GM19351 (cell line): ENCODE results near the gene RMND1.
A peak's percentile ranks its signal among the peaks of the same experiment; 100 is the strongest.
"Not testable (repeated sequence)": the region's sequence is repeated elsewhere in the genome, so short reads cannot be mapped to it uniquely, and the experiment has no call there.

Source experiments
- ATAC-seq: cut with Tn5 transposase; IDR thresholded peaks from one replicate; pipeline ENCODE4 v1.9.1; 2021; ENCODE audit warnings: mild to moderate bottlenecking, moderate library complexity; ENCODE audit not compliant: unreplicated experiment

RMND1 gene

DNA sequence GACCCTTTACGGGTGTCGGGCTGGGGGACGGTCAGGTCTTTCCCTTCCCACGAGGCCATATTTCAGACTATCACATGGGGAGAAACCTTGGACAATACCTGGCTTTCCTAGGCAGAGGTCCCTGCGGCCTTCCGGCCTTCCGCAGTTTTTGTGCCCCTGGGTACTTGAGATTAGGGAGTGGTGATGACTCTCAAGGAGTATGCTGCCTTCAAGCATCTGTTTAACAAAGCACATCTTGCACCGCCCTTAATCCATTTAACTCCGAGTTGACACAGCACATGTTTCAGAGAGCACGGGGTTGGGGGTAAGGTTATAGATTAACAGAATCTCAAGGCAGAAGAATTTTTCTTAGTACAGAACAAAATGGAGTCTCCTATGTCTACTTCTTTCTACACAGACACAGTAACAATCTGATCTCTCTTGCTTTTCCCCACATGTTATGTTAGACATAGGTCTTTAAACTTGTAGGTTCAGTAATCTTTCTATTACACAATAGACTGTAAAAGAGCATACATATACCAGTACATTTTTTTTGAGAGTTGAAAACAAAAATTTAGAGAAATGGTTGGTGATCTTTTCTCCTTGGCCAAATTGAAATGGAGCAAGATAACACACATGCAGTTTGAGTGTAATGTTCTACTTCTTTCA, 3.9 kb upstream of the RMND1 start:
- ATAC-seq = not testable (repeated sequence)

DNA sequence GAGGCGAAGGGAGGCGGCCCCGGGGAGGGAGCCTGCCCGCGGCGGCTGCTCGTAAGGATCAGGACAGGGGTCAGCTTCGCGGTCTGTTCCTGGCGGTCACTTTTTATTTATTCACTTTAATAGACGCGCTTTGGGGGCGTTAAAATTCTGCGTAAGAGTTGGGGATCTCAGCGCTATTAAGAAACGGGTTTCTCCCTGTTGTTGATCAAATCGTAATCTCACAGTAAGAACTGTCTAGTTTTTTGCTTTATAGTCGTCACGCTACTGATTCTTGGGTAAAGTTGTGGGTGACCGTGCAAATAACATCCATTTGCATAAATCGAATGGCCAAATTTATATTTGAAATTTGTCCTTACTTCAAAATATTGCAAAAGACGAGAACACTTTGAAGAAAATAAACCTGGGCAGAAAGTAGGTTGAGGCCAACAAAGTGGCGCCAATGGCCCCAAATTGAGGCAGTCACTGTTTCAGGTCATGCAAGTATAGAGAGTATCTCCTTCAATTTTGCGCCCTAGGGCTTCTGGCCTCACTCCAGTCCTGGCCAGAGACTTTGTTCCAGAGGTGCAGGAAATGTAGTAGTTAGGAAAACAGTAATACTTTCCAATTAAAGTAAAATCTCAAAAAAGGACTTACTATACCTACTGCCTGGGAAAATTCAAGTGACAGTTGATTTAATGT, 963 bp upstream of the RMND1 start:
- peak; percentile 0 for ATAC-seq

DNA sequence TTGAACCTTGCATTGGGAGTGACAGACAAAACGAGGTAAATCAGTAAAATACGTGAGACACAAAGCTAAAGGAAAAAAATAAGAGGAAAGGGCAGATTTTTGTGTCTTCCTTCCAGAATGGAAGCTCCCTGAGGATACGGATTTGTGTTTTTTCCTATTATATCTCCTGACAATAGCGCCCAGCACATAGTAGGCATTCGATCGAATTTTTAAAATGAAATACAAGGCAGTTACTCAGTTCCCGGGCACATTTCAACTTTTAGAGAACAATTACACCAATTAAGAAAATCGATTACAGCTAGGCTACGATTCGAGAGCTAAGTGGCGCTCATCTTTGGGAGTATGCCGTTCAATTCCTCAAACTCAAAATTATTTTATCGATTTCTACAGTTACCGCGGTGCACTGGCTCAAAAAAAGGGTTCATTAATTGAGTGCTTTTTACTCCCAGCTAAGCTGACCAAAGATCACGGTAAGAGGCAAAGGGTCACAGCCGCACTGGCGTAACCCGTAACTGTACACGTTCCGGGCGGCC, 443 bp downstream of the RMND1 start:
- peak; percentile 38 for ATAC-seq

DNA sequence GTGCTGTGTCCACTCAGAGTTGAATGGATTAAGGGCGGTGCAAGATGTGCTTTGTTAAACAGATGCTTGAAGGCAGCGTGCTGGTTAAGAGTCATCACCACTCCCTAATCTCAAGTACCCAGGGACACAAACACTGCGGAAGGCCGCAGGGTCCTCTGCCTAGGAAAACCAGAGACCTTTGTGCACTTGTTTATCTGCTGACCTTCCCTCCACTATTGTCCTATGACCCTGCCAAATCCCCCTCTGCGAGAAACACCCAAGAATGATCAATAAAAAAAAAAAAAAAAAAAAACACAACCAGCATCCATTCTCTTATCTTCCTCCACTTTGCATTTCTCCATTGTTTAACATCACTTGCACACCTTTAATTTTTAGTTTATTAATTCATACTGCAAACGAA, 998 bp downstream of the RMND1 start:
- ATAC-seq = not testable (repeated sequence)

DNA sequence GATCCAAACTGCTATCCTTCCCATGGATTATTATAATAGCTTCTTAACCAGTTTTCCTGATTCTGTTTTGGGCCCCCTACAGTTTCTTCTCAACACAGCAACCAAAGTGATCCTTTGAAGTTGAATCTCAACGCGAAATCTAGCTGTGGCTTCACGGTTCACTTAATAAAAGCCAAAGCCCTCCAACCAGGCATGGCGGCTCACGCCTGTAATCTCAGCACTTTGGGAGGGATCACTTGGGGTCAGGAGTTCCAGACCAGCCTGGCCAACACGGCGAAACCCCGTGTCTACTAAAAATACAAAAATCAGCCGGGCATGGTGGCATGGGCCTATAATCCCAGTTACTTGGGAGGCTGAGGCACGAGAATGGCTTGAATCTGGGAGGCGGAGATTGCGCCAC, 3.3 kb downstream of the RMND1 start:
- ATAC-seq = no peak

DNA sequence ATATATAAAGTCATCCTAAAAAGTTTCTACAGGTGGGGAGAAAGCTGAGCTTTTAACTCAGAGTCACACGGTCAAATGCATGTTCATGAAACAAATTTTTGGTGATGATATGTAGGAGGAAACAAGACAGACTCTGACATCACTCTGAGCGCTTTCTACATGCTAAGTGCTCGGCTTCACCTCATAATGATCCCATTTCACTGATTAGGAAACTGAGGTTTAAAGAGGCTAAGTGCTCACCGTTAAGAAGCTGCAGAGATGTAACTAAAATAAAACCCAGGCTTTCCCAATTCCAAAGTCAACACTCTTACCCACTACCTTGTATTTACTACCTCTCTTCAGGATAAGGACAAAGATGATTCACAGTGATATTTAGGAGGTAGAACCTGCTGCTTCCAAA, 4.7 kb downstream of the RMND1 start:
- ATAC-seq = no peak

DNA sequence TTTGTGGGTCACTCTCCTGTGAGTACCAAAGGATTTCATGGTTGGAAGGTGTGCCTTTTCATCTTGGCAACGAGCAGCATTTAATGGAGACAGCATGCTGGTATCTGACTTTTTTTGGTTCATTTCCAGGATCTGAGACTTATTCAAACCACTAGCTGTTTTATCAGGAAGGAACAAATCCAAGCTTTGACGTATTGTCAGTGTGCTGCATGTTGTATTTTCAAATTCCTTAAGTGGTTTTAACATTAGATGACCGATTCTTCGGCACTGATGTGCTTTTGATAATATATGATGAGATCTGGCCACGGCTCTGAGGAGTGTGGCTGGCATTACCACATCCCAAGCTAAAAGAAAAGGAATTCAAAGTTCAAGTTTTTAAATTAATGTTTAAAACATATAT, 6.4 kb downstream of the RMND1 start:
- ATAC-seq = no peak

DNA sequence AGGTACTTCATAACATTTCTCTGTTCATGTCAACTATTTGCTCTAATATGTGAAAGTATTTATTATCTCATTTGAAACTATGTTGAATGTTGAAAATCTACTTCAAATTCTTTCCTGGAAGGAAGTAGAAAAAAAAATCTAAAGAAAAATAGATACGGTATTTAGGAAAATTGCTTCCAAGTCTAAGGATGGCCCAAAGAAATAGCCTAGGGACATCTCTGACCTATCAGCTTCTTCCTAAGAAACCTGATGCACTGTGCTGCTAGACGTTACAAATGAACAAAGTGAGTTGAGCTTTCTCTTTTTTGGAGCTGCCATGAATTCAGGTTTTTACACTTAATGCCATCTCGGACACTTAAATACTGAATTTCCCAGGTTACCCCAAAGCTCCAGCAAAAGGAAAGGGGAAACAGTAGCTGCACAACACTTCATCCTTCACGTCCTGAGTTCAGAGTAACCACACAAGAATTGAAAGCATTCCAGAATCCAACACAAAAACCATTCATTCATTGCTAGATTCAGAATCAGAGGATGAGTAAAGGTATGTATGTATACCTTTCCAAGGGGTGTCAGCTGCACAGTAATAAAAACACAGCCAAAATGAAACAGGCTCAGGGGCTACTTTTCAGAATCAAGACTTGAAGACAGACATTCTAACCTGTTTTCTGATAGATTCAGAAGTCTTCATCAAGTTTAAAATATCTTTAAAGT, 7.9 kb downstream of the RMND1 start:
- no peak for ATAC-seq

DNA sequence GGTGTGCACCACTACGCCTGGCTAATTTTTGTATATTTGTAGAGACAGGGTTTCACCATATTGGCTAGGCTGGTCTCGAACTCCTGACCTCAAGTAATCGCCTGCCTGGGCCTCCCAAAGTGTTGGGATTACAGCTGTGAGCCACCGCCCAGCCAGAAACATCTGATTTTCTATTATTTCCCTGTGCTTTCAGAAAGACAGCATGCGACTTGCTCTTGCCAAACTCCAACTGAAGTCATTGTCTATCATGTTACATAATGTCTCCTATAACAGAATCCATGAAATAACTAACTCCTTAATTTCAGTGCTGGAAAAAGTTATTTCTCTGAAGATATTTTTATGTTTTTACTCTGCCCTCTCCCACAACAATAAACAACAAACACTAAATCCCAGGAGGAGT, 8.5 kb downstream of the RMND1 start:
- no peak for ATAC-seq

DNA sequence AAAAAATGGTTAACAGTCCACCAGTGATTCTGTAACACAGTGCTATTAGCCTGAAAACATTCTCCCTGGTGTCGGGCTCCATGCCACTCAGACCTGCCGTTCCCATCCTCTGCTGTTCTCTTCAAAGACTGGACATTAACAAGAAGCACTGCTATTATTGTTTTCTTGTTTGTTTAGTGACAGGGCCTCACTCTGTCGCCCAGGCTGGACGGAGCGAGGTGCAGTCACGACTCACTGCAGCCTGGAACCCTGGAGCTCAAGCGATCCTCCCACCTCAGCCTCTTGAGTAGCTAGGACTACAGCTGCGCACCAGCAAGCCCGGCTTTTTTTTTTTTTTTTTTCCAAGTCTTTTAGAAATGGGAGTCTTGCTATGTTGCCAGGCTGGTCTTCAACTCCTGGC, 9.6 kb downstream of the RMND1 start:
- no peak for ATAC-seq

DNA sequence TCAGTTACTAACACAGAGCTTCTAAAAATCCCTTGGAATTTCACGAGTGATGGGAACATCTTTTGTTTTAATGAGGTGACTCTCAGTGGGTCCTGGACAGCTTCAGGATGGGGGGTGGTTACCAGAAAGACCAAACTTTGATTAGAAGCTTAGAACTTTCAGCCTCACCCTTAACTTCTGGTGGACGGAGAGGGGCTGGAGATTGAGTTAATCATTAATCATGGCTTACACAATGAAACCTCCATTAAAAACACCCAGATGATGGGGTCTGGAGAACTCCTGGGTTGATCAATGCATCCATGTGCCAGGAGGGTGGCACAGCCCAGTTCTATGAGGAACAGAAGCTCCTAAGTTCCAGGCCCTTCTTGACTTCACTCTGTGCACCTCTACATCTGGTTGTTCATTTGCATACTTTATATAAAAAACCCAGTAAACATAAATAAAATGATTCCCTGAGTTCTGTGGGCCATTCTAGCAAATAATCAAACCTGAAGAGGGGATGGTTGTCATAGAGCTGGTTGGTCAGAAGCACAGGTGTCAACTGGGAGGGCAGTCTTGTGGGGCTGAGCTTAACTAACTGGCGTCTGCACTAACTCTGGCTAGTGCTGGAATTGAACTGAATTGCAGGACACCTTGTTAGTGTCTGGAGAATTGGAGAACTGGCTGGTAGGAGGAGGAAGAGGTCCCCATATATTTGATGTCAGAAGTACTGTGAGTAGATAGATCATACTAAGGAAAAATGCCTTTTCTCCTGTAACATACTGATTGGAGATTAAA, 10.3 kb downstream of the RMND1 start:
- no peak for ATAC-seq

DNA sequence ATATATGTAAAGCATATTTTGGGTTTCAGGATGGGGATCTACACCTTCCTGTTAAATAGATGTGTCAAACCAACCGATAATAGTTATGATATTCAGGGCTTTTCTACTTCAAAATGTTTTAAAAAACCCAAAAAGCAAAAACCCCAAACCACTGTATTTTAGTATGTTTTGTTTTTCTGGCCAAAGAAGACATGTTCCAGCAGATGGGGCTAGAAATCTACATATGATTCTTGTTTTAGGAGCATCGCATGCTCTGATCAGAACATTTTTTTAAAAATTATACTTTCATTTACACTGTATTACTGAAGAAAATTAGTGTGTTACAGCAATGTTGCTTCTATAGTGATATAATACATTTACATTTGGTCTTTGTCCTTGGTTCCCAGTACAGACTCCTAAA, 11.0 kb downstream of the RMND1 start:
- peak; percentile 53 for ATAC-seq

DNA sequence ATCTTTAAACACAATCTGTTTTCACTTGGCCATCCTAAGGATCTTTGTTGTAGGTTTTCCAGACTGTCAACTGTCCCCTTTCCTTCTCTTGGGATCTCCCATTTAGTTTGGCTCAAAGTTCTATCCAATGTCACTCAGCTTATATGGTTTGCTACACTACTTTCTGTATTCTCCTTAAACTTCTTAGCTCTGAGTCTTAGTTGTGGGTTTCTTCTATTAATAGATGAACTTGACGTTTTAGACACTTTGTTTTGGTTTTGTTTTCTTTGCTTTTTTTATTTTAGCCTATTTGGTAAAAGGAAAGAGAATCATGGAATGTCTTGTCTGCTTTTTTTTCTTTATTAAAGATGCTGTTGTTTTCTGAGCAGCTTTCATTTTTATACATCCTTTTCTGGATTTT, 11.4 kb downstream of the RMND1 start:
- peak; percentile 85 for ATAC-seq

DNA sequence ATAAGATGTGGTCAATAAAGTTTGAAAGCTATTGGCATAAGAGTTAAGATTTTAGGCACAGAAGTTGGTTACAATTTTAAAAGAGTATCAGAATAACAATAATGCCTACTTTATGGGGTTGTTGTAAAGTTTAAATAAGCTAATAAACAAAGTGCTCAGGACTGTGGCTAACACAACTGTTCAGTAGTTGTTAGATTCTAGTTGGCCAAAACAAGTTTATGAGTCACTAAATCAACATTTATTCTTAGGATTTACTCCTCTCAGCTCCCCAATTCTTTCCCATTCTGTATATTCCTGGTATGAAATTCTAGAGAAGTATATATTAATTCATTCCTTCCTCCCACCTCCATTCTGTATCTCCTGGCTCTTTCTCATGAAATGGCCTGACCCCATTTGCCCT, 14.5 kb downstream of the RMND1 start:
- no peak for ATAC-seq

DNA sequence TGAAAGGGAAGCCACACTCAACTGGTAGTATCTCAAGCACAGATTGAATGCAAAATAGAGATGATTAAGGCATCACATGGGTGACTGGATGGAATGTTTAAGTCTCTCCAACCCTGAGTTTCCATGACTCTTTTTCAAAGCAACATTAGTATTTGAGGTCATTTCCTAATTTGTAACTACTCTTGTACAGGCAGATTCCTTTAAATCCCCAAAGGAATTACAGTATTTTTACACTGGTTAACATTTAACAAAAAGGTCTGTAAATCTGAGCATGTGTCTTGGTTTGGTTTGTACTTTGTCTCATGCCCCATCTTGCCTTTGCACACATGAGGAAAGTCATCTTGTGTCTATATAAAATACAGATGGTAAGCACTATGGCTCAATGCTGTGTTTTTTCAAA, 15.1 kb downstream of the RMND1 start:
- ATAC-seq = no peak

DNA sequence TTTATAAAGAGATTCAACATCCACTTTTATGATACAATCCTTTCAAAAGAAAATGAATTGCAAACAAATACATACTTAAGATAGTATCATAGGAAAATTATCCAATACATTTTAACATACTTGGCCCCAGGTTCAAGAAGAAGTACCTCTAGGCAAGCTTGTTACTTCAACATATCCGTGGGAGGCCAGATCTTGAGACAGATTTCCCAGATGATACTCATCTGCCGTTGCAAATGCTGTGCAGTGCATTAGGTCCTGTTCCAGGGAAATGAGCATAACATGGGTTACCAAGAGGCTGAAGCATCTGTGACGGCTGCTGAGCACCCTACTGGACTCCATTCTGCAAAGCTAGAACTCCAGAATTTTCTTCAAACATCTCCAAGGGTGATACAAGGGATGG, 15.6 kb downstream of the RMND1 start:
- no peak for ATAC-seq

DNA sequence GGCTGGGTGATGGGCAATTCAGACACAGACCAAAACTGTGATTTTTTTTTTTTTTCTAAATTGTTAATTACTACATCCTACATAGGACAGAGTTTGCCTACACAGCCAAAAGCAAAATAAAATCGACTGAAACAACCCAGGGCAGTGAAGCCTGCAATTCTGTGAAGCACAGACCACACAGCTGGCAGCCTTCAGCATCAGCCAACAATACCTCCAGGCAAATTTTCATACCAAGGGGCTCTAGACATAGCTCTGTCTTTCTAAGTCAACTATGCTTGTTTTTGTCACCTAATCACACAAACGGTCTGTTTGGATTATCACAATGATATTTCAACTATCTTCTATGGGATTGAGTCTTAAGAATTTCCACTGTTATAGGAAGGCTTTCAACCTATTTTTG, 17.6 kb downstream of the RMND1 start:
- ATAC-seq = peak; percentile 50

DNA sequence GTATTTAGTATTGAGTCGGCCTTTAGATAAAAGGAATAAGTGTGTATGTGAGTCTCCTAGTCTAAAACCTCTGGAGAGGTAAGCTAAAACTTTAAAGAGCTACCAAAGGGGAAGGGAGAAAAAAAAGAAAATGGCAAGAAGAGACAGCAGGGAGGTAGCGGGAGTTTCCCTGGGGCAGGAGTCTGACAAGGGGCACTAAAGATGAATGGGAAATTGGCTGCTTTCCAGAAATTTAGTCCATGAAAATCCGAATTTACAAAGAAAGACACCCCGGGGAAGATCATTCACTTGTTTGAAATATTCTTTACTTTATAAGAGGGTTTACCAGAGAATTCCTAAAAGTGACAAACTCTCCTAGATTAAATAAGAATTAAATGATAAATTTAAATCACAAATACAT, 19.3 kb downstream of the RMND1 start:
- ATAC-seq = no peak

DNA sequence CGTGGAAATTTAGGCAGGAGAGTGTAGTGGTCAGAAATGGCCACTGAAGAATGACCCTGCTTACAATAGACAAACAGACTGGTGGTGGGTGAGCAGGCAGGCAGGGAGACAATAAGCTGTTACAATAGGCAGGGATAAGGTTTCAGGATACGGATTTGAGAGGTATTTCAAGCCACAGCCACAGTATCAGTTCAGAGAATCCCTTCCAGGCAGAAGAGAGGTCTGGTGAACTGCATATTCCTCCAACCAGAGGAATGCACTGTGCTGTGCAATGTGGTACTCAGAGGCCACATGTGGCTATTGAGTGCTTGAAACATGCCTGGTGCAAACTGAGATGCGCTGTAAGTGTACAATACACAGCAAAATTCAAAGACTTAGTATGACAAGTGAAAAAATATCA, 20.6 kb downstream of the RMND1 start:
- ATAC-seq = no peak

DNA sequence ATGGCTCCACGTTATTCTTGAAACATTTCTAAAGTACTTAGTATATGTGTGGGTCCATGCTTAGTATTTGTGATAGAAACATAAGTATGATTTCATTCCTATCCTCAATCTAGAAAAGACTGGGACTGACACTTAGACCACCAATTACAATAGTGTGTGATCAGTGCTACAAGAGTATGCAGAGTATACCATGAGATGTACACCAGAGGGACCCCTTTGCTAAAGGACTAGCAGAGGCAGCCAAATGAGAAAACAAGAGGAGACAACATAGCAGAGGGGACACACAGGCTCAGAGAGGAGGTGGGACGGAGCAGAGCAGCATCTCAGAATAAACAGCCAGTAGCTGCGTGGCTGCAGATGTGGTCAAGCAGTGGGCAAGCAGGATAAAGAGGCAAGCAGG, 21.0 kb downstream of the RMND1 start:
- ATAC-seq = no peak

DNA sequence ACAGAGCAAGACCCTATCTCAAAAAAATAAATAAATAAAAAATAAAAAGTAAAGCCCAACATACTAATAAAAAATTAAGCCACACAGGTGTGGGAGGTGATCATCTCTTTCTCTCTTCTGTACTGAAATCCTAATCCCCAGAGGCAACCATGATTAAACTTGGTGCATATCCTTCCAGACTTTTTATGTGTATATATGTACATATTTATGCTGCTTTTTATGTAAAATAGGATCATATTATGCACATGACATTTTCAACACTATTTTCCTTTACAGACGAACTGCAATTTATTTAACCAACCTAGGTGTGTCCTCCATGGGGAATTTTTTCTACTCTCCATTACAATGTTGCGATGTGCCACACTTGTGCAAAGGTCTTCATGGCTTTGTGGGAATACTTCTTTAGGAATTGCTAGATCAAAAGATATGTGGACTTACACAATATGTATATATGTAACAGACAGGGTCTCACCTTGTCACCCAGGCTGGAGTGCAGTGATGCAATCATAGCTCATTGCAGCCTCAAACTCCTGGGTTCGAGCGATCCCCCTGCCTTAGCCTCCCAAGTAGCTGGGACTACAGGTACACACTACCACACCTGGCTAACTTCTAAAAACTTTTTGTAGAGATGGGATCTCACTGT, 23.7 kb downstream of the RMND1 start:
- no peak for ATAC-seq
